ENCODE data around the gene MYF5.

The MYF5 gene

DNA sequence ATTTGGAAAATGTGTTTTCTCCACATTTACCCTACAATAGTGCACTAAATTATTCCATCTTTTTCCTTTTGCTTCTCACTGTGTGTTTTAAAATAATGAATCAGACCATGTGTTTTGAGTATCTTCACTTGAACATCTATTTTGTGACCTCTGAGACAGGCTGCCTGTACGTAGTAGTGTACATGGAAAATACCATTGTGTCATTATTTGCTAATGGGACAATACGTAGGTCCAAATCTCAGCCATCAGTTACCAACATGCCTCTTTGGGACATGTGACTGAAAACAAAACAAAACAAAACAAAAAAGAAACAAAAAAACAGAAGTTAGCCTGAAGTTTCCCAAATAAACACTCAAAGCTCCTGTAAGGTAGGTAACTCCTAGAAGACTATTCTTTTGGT lies 16.4 kb upstream of the MYF5 start:
- TF ChIP-seq GATA3 (IDR thresholded peaks at IDR 0.05; ENCODE audit: low read depth, low read length) (no peak), GATA2 (IDR thresholded peaks at IDR 0.05; ENCODE audit: low read depth, low read length) (no peak)

DNA sequence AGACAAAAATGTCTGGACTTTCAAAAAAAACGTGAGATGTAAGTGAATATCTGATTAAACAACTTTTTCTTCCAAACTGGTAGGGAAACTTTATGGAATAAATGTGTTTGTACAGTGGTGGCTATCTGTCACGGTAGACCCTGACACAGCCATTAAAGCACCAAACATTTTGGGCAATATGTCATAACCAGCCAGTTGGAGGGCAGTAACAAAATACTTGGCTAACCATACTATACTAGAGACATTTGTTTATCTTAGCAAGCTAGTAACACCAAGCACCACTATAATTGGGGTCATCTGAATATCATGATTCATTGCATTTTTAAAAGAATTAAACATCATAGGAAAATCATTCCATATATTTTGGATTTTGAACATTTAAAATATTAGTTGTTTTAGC lies 15.3 kb upstream of the MYF5 start:
- TF ChIP-seq GATA3 (IDR thresholded peaks at IDR 0.05; ENCODE audit: low read depth, low read length) (no peak), GATA2 (IDR thresholded peaks at IDR 0.05; ENCODE audit: low read depth, low read length) (no peak)

DNA sequence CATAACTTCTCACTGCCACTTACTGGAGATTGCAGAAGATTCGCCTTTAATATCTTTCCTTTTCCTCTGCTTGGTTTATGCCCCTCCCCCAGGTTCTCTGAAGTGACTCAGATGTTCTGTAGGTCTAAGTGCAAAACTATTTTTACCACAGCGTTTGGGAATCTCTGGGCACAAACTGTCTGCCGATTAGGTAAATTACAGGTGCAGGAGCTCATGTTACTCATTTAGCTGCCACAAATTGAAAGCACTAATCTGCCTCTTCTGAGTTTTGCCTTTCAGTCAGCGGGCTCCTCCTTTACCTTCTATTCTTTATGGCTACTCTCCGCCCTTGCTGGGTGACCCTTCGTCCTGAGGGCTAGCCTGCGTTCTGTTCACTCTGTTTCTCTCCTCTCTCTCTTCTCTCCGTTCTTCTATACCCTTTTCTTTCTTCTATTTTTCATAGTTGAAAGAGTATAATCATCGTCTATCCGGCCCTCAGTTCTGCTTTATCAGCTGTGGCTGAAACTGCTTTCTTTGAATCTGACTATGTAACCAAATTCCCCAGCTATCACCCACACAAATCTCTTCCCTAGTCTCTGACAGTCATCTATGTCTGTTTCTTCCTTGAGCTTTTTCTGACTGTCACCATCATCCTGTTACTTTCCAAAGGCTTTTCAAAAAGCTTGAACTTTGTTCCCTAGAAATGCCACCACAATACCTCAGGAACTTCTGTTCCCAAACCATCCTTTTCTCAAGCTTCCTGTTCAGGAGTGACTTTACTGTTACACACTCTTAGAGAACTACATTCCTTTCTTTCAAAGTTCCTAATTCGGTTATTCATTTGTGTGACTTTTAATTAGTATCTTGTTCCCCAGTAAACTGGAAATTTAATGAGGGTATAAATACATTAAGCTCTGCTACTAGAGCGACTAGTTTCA lies 13.6 kb upstream of the MYF5 start:
- TF ChIP-seq GATA2 (IDR thresholded peaks at IDR 0.05; ENCODE audit: low read depth, low read length) (no peak), GATA3 (IDR thresholded peaks at IDR 0.05; ENCODE audit: low read depth, low read length) (no peak)

DNA sequence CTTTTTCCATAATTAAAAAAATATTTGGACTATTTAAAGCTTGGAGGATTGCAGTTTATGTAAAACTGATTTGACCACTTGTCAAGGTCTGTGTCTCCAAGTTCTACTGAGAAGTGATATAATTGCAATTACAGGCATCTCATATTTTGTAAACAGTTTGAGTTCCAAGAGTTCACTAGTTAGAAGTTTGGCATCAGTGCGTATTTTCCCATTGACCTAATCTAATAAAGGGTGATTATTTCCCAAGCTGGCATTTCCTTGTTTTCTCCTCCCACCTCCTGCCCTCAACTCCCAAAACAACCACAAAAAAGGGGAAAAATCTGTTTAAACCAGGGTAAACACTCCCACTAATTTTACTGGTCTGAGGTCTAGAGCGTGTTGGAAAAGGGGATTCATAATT lies 12.3 kb upstream of the MYF5 start:
- TF ChIP-seq GATA3 (IDR thresholded peaks at IDR 0.05; ENCODE audit: low read depth, low read length), result no peak

GRCh38 chr12:80707126-80707829 lies 9.4 kb upstream of the MYF5 start, which contains the start of gene MYF6:
MYF6 (plus strand) TSS chr12:80707634; CDS start chr12:80707720, 86 bp downstream.
- TF ChIP-seq GATA2 (IDR thresholded peaks at IDR 0.05; ENCODE audit: low read depth, low read length) (no peak), GATA3 (IDR thresholded peaks at IDR 0.05; ENCODE audit: low read depth, low read length) (no peak)

DNA sequence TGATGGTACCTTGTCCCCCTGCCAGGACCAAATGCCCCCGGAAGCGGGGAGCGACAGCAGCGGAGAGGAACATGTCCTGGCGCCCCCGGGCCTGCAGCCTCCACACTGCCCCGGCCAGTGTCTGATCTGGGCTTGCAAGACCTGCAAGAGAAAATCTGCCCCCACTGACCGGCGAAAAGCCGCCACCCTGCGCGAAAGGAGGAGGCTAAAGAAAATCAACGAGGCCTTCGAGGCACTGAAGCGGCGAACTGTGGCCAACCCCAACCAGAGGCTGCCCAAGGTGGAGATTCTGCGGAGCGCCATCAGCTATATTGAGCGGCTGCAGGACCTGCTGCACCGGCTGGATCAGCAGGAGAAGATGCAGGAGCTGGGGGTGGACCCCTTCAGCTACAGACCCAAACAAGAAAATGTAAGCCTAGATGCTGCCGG lies 8.9 kb upstream of the MYF5 start:
- TF ChIP-seq GATA3 (IDR thresholded peaks at IDR 0.05; ENCODE audit: low read depth, low read length), result no peak
- TF ChIP-seq GATA2 (IDR thresholded peaks at IDR 0.05; ENCODE audit: low read depth, low read length), result no peak

DNA sequence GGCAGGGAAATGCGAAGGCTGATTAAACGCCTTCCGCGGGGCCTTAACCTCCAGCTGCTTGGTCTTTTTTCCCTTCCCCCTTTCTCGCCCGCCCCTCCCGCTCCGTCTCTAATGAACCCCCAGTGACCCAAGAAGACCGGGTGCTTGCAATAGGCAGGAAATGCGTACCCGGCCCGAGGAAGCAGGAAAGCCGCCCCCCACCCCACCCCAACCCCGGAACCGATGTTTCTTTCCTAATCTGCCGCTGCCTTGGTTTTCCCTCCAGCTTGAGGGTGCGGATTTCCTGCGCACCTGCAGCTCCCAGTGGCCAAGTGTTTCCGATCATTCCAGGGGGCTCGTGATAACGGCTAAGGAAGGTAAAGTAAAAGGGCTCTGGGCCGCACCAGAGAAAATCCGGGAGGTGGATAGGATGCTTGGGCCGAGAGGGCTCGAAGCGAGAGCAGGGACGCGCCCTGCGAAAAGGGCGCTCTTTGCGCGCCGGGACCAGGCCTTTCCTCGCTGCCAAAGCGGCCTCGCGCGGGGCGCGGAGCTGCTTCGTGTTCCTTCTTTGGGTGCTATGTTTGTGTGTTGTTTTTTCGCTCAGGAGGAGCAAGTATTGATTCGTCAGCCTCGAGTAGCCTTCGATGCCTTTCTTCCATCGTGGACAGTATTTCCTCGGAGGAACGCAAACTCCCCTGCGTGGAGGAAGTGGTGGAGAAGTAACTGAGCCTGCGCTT lies 8.3 kb upstream of the MYF5 start:
- TF ChIP-seq GATA3 (IDR thresholded peaks at IDR 0.05; ENCODE audit: low read depth, low read length), result no peak
- no peak for TF ChIP-seq GATA2 (IDR thresholded peaks at IDR 0.05; ENCODE audit: low read depth, low read length)

DNA sequence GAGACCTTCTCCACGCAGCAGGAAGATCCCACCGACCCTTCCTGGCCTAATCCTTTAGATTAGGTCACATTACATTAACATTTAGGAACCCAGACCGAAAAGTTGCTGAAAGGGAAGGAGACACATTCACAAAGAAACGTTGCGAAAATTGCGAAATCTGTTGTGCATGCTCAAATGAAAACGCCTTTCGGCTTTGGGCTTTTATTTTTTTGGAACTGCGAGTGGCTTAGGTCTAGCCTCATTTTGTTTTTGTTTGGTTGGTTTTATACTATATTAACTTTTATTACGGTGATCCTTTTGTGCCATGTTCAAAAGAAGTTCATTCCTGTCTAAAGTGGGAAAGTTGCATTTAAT lies 7.8 kb upstream of the MYF5 start:
- TF ChIP-seq GATA3 (IDR thresholded peaks at IDR 0.05; ENCODE audit: low read depth, low read length) (no peak), GATA2 (IDR thresholded peaks at IDR 0.05; ENCODE audit: low read depth, low read length) (no peak)

DNA sequence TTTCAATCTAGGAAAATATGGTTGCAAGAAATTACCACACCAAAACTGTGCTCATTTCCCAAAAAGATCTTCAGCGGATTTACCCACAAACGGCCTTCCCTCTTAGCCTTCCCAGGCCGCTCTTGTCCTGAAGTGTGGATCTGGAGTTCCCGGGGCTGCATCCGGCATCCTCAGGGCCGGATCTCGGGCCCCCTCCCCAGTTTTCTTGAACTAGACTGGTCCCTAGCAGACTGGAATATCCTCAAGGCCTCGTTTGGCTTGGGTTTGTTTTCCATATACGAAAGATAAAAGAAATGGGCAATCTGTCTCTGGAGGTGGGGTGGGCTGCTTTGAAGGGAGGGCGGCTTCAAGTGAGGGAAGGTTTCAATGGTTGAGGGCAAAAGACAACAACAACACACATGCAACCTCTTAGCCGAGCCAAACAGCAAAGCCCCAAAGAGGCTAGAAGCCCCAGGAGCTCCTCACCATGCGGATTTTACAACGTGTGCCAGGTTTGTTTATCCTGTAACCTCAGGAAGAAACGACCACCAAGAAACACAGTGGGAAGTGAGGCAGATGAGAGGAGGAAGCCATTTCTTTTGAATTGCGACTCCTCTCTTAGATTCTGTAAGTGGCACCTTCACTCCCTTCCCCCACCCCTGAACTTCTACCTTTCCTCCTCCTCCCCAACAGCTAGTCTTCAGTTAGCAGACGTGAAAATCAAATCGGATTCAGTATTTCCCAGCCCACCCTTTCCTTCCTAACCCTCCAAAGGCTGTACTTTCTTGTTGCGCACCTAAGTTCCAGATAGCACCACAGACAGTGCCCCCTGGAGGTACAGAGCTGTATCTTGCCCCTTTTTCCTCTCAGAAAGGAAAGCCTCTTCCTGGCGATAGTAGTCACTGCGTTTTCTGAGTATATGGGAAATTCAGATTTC lies 6.6 kb upstream of the MYF5 start:
- TF ChIP-seq GATA2 (IDR thresholded peaks at IDR 0.05; ENCODE audit: low read depth, low read length) (no peak), GATA3 (IDR thresholded peaks at IDR 0.05; ENCODE audit: low read depth, low read length) (no peak)

- TF ChIP-seq GATA2 (IDR thresholded peaks at IDR 0.05; ENCODE audit: low read depth, low read length) (no peak), GATA3 (IDR thresholded peaks at IDR 0.05; ENCODE audit: low read depth, low read length) (no peak)
Observed at GRCh38 chr12:80710727-80711449, 5.8 kb upstream of the MYF5 start.

DNA sequence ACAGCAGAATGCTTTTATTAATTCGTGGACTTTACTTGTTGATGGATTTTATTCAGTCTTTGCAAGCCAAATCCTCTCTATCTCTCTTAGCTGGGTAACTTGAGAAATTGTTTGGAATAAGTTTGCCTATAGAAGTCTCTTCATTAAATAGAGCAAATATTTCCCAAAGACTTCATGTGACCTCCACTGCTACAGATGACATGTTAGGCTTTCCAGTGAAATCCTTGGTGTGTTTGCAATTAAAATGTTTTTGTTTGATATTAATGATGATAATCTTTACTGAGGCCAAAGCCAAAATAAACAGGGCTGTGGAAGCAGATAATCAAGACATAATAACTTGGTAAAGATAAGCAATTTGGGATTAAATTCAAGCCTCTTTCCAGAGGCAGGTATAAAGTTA lies 4.8 kb upstream of the MYF5 start:
- no peak for TF ChIP-seq GATA3 (IDR thresholded peaks at IDR 0.05; ENCODE audit: low read depth, low read length)
- TF ChIP-seq GATA2 (IDR thresholded peaks at IDR 0.05; ENCODE audit: low read depth, low read length), result no peak

- TF ChIP-seq GATA3 (IDR thresholded peaks at IDR 0.05; ENCODE audit: low read depth, low read length) (no peak), GATA2 (IDR thresholded peaks at IDR 0.05; ENCODE audit: low read depth, low read length) (no peak)
Observed at GRCh38 chr12:80712866-80713265, 3.8 kb upstream of the MYF5 start.

- no peak for TF ChIP-seq GATA2 (IDR thresholded peaks at IDR 0.05; ENCODE audit: low read depth, low read length)
- no peak for TF ChIP-seq GATA3 (IDR thresholded peaks at IDR 0.05; ENCODE audit: low read depth, low read length)
Observed at GRCh38 chr12:80713419-80713818, 3.3 kb upstream of the MYF5 start.
